Measurements from ENCODE around the gene KLHL13. TPM values are rescaled to one million over a fixed set of nuclear protein-coding genes. Genes with fewer than 3 reads are reported as not detected.

The KLHL13 gene
- total RNA-seq, 1 experiment from 2014 or later = 4.2 TPM

DNA sequence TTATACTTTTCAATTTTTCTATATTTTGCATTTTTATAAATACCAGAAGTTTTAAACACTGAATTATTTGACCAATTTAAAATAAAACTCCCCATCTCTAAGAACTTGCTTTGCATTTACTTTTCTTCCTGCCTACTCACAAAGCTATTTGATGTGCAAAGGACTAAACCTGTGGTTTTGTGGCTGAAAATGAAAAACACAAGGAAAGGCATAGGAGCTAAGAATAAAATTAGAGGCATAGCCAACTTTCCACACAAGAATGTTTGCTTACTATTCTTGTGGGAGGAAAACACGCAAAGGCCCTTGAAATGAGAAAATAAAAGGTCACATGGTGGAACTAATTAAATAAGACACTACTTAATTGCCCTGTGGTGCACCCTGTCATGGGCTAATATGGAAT, 221.2 kb downstream of the KLHL13 start:
- Histone ChIP-seq H3K9me3 (ENCODE audit: control insufficient read depth in 1 of 2, insufficient read depth in 1 of 2, low read depth in 1 of 2, low read length in 2 of 2) (no peaks in the 10 kb centered on the region), H3K4me2 (ENCODE audit: low read length) (no peak overlapping the region), H3K36me3 (ENCODE audit: control insufficient read depth in 1 of 2, insufficient read depth in 2 of 2, low read length in 2 of 2) (no peaks in the 10 kb centered on the region), H3K27ac (ENCODE audit: low read depth, low read length) (no peak overlapping the region), H3K9me2 (ENCODE audit: insufficient read depth) (no peaks in the 10 kb centered on the region), H3K27me3 (ENCODE audit: insufficient read depth, low read length) (no peaks in the 10 kb centered on the region), H3K9ac (ENCODE audit: low read length) (no peak overlapping the region), H2AFZ (ENCODE audit: low read depth, low read length, poor library complexity, severe bottlenecking) (no peak overlapping the region), H3K79me2 (ENCODE audit: insufficient read depth, low read length) (no peaks in the 10 kb centered on the region), H3K4me3 (replicated peaks in 1 of 2; ENCODE audit: low read depth in 1 of 2, low read length in 2 of 2) (no peak overlapping the region), H4K20me1 (ENCODE audit: insufficient read depth) (no peaks in the 10 kb centered on the region), H3K4me1 (ENCODE audit: control insufficient read depth in 1 of 2, insufficient read depth in 2 of 2, low read length in 2 of 2) (no peaks in the 10 kb centered on the region)
- no TSS peak for BruUV-seq (replicated peaks)
- no peak for TF ChIP-seq YY1 (IDR thresholded peaks at IDR 0.05; ENCODE audit: extremely low read depth, insufficient replicate concordance, low read depth, low read length)
- no peak for TF ChIP-seq CEBPB (IDR thresholded peaks at IDR 0.05; ENCODE audit: low read depth)
- TF ChIP-seq, protein P1, sequence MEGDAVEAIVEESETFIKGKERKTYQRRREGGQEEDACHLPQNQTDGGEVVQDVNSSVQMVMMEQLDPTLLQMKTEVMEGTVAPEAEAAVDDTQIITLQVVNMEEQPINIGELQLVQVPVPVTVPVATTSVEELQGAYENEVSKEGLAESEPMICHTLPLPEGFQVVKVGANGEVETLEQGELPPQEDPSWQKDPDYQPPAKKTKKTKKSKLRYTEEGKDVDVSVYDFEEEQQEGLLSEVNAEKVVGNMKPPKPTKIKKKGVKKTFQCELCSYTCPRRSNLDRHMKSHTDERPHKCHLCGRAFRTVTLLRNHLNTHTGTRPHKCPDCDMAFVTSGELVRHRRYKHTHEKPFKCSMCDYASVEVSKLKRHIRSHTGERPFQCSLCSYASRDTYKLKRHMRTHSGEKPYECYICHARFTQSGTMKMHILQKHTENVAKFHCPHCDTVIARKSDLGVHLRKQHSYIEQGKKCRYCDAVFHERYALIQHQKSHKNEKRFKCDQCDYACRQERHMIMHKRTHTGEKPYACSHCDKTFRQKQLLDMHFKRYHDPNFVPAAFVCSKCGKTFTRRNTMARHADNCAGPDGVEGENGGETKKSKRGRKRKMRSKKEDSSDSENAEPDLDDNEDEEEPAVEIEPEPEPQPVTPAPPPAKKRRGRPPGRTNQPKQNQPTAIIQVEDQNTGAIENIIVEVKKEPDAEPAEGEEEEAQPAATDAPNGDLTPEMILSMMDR (IDR thresholded peaks at IDR 0.05 in 2 of 3, conservative IDR thresholded peaks at IDR 0.05 in 1 of 3; ENCODE audit: borderline replicate concordance in 1 of 3, insufficient read depth in 1 of 3, low read depth in 2 of 3, low read length in 2 of 3) = no peak
- TF ChIP-seq POLR2A (IDR thresholded peaks at IDR 0.05; ENCODE audit: borderline replicate concordance, extremely low read depth, insufficient read depth, insufficient read length) = no peak
- no peak for TF ChIP-seq EZH2phosphoT487 (IDR thresholded peaks at IDR 0.05; ENCODE audit: borderline replicate concordance)
- TF ChIP-seq ELF1 (IDR thresholded peaks at IDR 0.05; ENCODE audit: borderline replicate concordance, low read depth) = no peak
- no peak for TF ChIP-seq ZNF274 (IDR thresholded peaks at IDR 0.05; ENCODE audit: low read depth, low read length)
- no peak for TF ChIP-seq JUND (IDR thresholded peaks at IDR 0.05)
- no peak for TF ChIP-seq SRF (IDR thresholded peaks at IDR 0.05; ENCODE audit: low read depth)
- TF ChIP-seq, protein P2, sequence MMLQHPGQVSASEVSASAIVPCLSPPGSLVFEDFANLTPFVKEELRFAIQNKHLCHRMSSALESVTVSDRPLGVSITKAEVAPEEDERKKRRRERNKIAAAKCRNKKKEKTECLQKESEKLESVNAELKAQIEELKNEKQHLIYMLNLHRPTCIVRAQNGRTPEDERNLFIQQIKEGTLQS (IDR thresholded peaks at IDR 0.05) = no peak
- no peak for TF ChIP-seq RAD21 (IDR thresholded peaks at IDR 0.05; ENCODE audit: low read depth)
- TF ChIP-seq POLR2AphosphoS5 (IDR thresholded peaks at IDR 0.05; ENCODE audit: low read depth, low read length) = no peak
- DNase-seq (ENCODE audit: low read depth, low spot score) (no peak), ATAC-seq (no peak)
- ChIA-PET RAD21 (ENCODE audit: low non-redundant PET in 1 of 2, low total read pairs in 2 of 2, uncharacterized antibody in 2 of 2, unreplicated experiment in 2 of 2) (no interaction called here), CTCF (no interaction called here), POLR2A (no interaction called here)
- intact Hi-C loops (cut with micrococcal nuclease) = no loop called here

All from HCT116 (cell line).